Mesendoderm (in vitro differentiated cells): ENCODE results near the gene SCGB1C1.

Experiments
- DNase-seq: peaks from one replicate; pipeline ENCODE4 v3.0.0; 2013
- H2AK5ac ChIP-seq: 2 replicates; pipeline ENCODE4 v1.6.1; 2013; ENCODE audit warnings: low read length, inconsistent platforms
- H2BK120ac ChIP-seq: 2 replicates; pipeline ENCODE4 v1.6.1; 2013; ENCODE audit warnings: low read depth, mild to moderate bottlenecking, low read length, moderate library complexity, mixed read lengths
- H2BK15ac ChIP-seq: replicated peaks from 2 replicates; pipeline ENCODE4 v1.6.1; 2013; ENCODE audit warnings: low read depth, mild to moderate bottlenecking, moderate library complexity
- H2BK5ac ChIP-seq: 2 replicates; pipeline ENCODE4 v1.6.1; 2013; ENCODE audit warnings: low read length, inconsistent platforms
- H3K18ac ChIP-seq: 2 replicates; pipeline ENCODE4 v1.6.1; 2013; ENCODE audit warnings: mild to moderate bottlenecking, low read length, mixed read lengths
- H3K23ac ChIP-seq: one replicate; pipeline ENCODE4 v1.6.1; 2013; ENCODE audit warnings: low read length
- H3K27ac ChIP-seq: 2 replicates; pipeline ENCODE4 v1.5.1; 2013; ENCODE audit warnings: low read depth, mild to moderate bottlenecking, inconsistent platforms, low read length, moderate library complexity
- H3K27me3 ChIP-seq: 2 replicates; pipeline ENCODE4 v1.6.1; 2013; ENCODE audit warnings: low read length, control low read depth, mild to moderate bottlenecking, inconsistent platforms; ENCODE audit not compliant: insufficient read depth, poor library complexity
- H3K36me3 ChIP-seq: 2 replicates; pipeline ENCODE4 v1.6.1; 2013; ENCODE audit warnings: low read length, inconsistent platforms; ENCODE audit not compliant: control insufficient read depth, insufficient read depth
- H3K4ac ChIP-seq: one replicate; pipeline ENCODE4 v1.6.1; 2013; ENCODE audit warnings: low read depth, mild to moderate bottlenecking, low read length, moderate library complexity
- H3K4me1 ChIP-seq: 2 replicates; pipeline ENCODE4 v1.6.1; 2013; ENCODE audit warnings: low read depth, low read length, inconsistent platforms; ENCODE audit not compliant: control insufficient read depth
- H3K4me2 ChIP-seq: 2 replicates; pipeline ENCODE4 v1.6.1; 2013; ENCODE audit warnings: low read length
- H3K4me3 ChIP-seq: 2 replicates; pipeline ENCODE4 v1.5.1; 2013; ENCODE audit warnings: mild to moderate bottlenecking, low read length
- H3K56ac ChIP-seq: one replicate; pipeline ENCODE4 v1.6.1; 2013; ENCODE audit warnings: low read length
- H3K79me1 ChIP-seq: 2 replicates; pipeline ENCODE4 v1.6.1; 2013; ENCODE audit warnings: low read length, inconsistent platforms
- H3K79me2 ChIP-seq: 2 replicates; pipeline ENCODE4 v1.6.1; 2013; ENCODE audit warnings: mild to moderate bottlenecking, low read length; ENCODE audit not compliant: control insufficient read depth, insufficient read depth
- H3K9ac ChIP-seq: 2 replicates; pipeline ENCODE4 v1.6.1; 2013; ENCODE audit warnings: low read length, inconsistent platforms
- H4K5ac ChIP-seq: one replicate; pipeline ENCODE4 v1.6.1; 2013; ENCODE audit warnings: low read length
- H4K8ac ChIP-seq: one replicate; pipeline ENCODE4 v1.6.1; 2013; ENCODE audit warnings: low read depth, mild to moderate bottlenecking, control low read depth, low read length, moderate library complexity
- WGBS: extraction: QIAGEN DNeasy Blood & Tissue Kit; methylation state at CpG from one replicate; pipeline ENCODE4 v1.1.7; 2013; ENCODE audit warnings: low lambda C conversion rate, missing lambda C conversion rate; ENCODE audit not compliant: insufficient coverage; ENCODE audit errors: extremely low coverage; 5-methylcytosine and 5-hydroxymethylcytosine counted together

SCGB1C1 gene

GRCh38 chr11:206526-207207, 13.8 kb downstream of the SCGB1C1 start:
- peak overlapping the region; percentile 95 for H3K4me3 ChIP-seq
- peak overlapping the region; percentile 96 for H3K4me2 ChIP-seq
- peak overlapping the region; percentile 46 for H3K27ac ChIP-seq
- H2AK5ac ChIP-seq: peak overlapping the region; percentile 58
- WGBS: no CpG with 5 or more reads among the region's 39 CpGs
- H2BK120ac ChIP-seq: no peak overlapping the region
- H3K36me3 ChIP-seq: peaks cover 7% of the 10 kb centered on the region
- no peaks in the 10 kb centered on the region for H3K27me3 ChIP-seq
- no peak overlapping the region for H2BK15ac ChIP-seq
- peak overlapping the region; percentile 11 for H3K18ac ChIP-seq
- peak overlapping the region; percentile 93 for H3K9ac ChIP-seq
- H3K79me2 ChIP-seq: peaks cover 39% of the 10 kb centered on the region
- peak; percentile 16 for DNase-seq
- peaks cover 52% of the 10 kb centered on the region for H3K79me1 ChIP-seq
- peak overlapping the region; percentile 88 for H3K4ac ChIP-seq
- no peak overlapping the region for H2BK5ac ChIP-seq
- H4K8ac ChIP-seq: no peak overlapping the region
- peaks cover 12% of the 10 kb centered on the region for H3K4me1 ChIP-seq
- peak overlapping the region; percentile 48 for H3K23ac ChIP-seq
- peak overlapping the region; percentile 98 for H3K56ac ChIP-seq
- H4K5ac ChIP-seq: no peak overlapping the region

DNA sequence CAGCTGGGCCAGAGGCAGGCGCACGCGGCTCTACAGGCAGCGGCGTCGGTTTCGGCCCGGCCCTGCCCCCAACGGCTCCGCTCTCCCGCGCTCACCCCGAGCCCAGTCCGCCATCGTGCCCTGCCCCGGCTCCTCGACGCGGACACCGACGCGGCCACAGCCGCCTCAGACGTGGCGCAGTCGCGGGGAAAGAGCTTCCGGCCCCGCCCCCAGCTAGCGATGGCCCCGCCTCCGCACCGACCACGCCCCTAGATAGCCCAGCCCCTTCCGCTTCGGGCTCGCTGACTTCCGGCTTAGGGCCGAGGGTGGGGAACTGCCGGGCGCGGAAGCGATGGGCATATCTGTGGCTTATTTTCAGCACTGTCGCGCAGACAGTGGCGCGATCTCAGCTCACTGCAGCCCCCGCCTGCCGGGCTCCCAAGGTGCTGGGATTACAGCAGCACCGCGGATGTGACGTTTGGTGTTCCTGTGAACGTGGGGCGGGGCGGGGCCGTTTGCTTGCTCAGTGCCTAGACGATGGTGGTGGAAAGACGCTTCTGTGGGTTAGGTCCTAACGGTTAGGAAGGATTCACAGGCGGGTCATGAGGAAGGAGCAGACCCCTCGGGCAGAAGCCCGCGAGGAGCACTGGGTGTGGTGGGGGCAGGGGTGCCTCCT, 14.5 kb downstream of the SCGB1C1 start, which contains the start of the genes BET1L and RIC8A:
BET1L (minus strand) TSS at position 192 of the 655 bp plus-strand sequence; CDS start at position 114, 78 bp downstream.
RIC8A (plus strand) TSS at position 501 of the 655 bp plus-strand sequence. CDS start 1,147 bp downstream, outside the sequence.
- Histone ChIP-seq H3K9ac (peak within 1 kb of the TSS; percentile 100), H2BK5ac (peak within 1 kb of the TSS; percentile 61), H3K36me3 (peaks cover 8% of the 10 kb centered on the region), H3K4ac (peak within 1 kb of the TSS; percentile 88), H2BK120ac (no peak within 1 kb of the TSS), H3K79me1 (peaks cover 54% of the 10 kb centered on the region), H3K79me2 (peaks cover 39% of the 10 kb centered on the region), H3K18ac (peak within 1 kb of the TSS; percentile 75), H3K4me1 (peaks cover 12% of the 10 kb centered on the region), H3K4me3 (peak within 1 kb of the TSS; percentile 97), H3K56ac (peak within 1 kb of the TSS; percentile 100), H3K4me2 (peak within 1 kb of the TSS; percentile 99), H4K5ac (peak within 1 kb of the TSS; percentile 69), H3K23ac (peak within 1 kb of the TSS; percentile 99), H4K8ac (no peak within 1 kb of the TSS), H3K27me3 (no peaks in the 10 kb centered on the region), H2BK15ac (no peak within 1 kb of the TSS), H2AK5ac (peak within 1 kb of the TSS; percentile 58), H3K27ac (peak within 1 kb of the TSS; percentile 94)
- no CpG with 5 or more reads among the region's 63 CpGs for WGBS
- DNase-seq: peak; percentile 99

DNA sequence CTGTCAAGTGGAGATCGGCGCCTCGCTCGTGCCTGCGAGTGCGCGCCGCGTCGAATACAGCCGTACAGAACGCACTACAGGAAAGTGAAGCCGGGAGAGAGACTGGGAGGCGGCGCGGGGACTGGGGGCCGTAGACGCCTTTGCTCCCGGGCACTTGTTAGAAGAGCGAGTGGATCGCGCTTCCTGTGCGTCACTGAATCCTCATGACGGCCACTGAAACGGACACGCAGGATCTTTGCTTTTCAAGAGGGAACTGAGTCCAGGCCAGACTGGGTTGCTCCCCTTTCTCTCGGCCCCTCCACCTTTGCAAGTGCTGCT, 14.9 kb downstream of the SCGB1C1 start:
- Histone ChIP-seq H3K4me2 (peak overlapping the region; percentile 99), H3K27ac (peak overlapping the region; percentile 94), H2BK5ac (peak overlapping the region; percentile 61), H2BK120ac (no peak overlapping the region), H4K5ac (peak overlapping the region; percentile 69), H3K56ac (peak overlapping the region; percentile 100), H2BK15ac (no peak overlapping the region), H3K4me1 (peaks cover 12% of the 10 kb centered on the region), H3K9ac (peak overlapping the region; percentile 100), H3K36me3 (peaks cover 12% of the 10 kb centered on the region), H3K18ac (peak overlapping the region; percentile 75), H3K79me2 (peaks cover 39% of the 10 kb centered on the region), H3K4me3 (peak overlapping the region; percentile 97), H3K4ac (peak overlapping the region; percentile 87), H3K79me1 (peaks cover 54% of the 10 kb centered on the region), H2AK5ac (peak overlapping the region; percentile 10), H3K23ac (peak overlapping the region; percentile 99), H3K27me3 (no peaks in the 10 kb centered on the region), H4K8ac (no peak overlapping the region)
- DNase-seq: no peak
- no CpG with 5 or more reads among the region's 27 CpGs for WGBS

DNA sequence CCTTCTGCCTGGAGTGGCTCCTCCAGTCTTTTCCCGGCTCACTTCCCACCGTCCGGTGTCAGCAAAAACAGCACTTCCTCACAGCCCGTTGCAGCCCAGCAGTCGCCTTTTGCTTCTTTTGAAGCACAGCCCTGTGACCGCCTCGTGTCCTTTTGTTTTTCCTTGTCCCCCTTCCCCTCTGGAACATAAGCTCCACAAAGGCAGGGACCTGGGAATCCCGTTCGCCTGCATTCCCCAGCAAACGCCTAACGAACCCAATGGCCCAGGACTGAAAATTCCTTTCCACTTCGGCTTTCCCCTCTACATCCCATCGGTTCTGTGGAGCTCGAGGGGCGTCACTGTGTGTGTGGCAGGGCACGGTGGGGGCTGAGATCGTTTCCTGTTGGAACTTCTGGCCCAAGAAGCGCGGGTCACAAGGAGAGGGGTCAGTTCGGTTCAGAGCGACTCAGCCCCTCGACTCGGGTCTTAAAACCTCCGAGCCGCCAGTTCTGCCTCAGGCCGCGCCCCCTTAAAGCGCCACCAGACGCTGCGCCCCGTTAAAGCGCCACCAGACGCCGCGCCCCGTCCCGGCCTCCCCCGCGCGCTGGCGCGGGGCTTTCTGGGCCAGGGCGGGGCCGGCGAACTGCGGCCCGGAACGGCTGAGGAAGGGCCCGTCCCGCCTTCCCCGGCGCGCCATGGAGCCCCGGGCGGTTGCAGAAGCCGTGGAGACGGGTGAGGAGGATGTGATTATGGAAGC, 15.5 kb downstream of the SCGB1C1 start:
- H3K79me2 ChIP-seq: peaks cover 39% of the 10 kb centered on the region
- peak; percentile 82 for DNase-seq
- peak overlapping the region; percentile 100 for H3K56ac ChIP-seq
- H4K5ac ChIP-seq: no peak overlapping the region
- peak overlapping the region; percentile 97 for H3K4me3 ChIP-seq
- H3K23ac ChIP-seq: peak overlapping the region; percentile 99
- H3K18ac ChIP-seq: peak overlapping the region; percentile 75
- peak overlapping the region; percentile 94 for H3K27ac ChIP-seq
- peaks cover 18% of the 10 kb centered on the region for H3K36me3 ChIP-seq
- no peak overlapping the region for H2BK15ac ChIP-seq
- H3K27me3 ChIP-seq: no peaks in the 10 kb centered on the region
- H2BK5ac ChIP-seq: peak overlapping the region; percentile 61
- peak overlapping the region; percentile 10 for H2AK5ac ChIP-seq
- H3K79me1 ChIP-seq: peaks cover 55% of the 10 kb centered on the region
- H3K4me1 ChIP-seq: peaks cover 12% of the 10 kb centered on the region
- peak overlapping the region; percentile 87 for H3K4ac ChIP-seq
- peak overlapping the region; percentile 100 for H3K9ac ChIP-seq
- no CpG with 5 or more reads among the region's 57 CpGs for WGBS
- H4K8ac ChIP-seq: no peak overlapping the region
- peak overlapping the region; percentile 7 for H2BK120ac ChIP-seq
- peak overlapping the region; percentile 99 for H3K4me2 ChIP-seq

DNA sequence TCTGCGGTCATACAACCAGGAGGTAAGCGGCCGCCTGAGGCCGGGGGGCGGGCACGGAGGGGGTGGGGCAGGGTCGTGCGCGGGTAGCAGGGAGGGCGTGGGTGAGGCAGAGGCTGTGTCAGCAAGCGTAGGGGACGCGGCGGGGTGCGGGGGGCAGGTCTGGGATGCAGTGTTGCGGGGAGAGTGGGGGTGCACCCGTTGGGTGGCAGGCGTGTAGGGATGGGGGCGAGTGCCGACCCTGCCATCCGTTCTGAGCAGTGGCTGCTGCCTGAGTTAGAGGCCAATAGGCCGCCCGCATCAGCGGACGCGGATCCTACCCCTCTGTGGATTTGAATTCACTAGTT, 16.0 kb downstream of the SCGB1C1 start:
- Histone ChIP-seq H3K4me3 (peak overlapping the region; percentile 77), H3K4me1 (peaks cover 12% of the 10 kb centered on the region), H3K79me1 (peaks cover 54% of the 10 kb centered on the region), H3K56ac (peak overlapping the region; percentile 99), H2BK5ac (no peak overlapping the region), H2BK120ac (peak overlapping the region; percentile 7), H3K36me3 (peaks cover 18% of the 10 kb centered on the region), H3K9ac (peak overlapping the region; percentile 100), H3K4me2 (peak overlapping the region; percentile 97), H3K4ac (peak overlapping the region; percentile 49), H2BK15ac (no peak overlapping the region), H3K18ac (peak overlapping the region; percentile 31), H3K27ac (peak overlapping the region; percentile 40), H3K27me3 (no peaks in the 10 kb centered on the region), H3K79me2 (peaks cover 39% of the 10 kb centered on the region), H3K23ac (no peak overlapping the region), H4K5ac (no peak overlapping the region), H4K8ac (no peak overlapping the region), H2AK5ac (peak overlapping the region; percentile 78)
- no peak for DNase-seq
- no CpG with 5 or more reads among the region's 26 CpGs for WGBS
